HG02884 (cell line): Measurements from ENCODE around the gene PQBP1.

Experiments used
- ATAC-seq: cut with Tn5 transposase; IDR thresholded peaks from one replicate; pipeline ENCODE4 v1.9.1; 2021; ENCODE audit warnings: mild to moderate bottlenecking, moderate library complexity; ENCODE audit not compliant: unreplicated experiment

The PQBP1 gene

GRCh38 chrX:48901069-48901468 is 3.3 kb downstream of the PQBP1 start:
- no peak for ATAC-seq

- no peak for ATAC-seq
Measured at GRCh38 chrX:48902135-48902534, 4.4 kb downstream of the PQBP1 start.

- ATAC-seq: no peak
Measured at GRCh38 chrX:48902776-48903175, 5.0 kb downstream of the PQBP1 start.

GRCh38 chrX:48903290-48903689 is 5.6 kb downstream of the PQBP1 start:
- ATAC-seq: no peak

GRCh38 chrX:48904180-48904579 is 6.5 kb downstream of the PQBP1 start:
- no peak for ATAC-seq

- no peak for ATAC-seq
Measured at GRCh38 chrX:48904626-48905025, 6.9 kb downstream of the PQBP1 start.

GRCh38 chrX:48905090-48905790 is 7.5 kb downstream of the PQBP1 start:
- no peak for ATAC-seq

GRCh38 chrX:48908600-48908999 is 10.9 kb downstream of the PQBP1 start:
- no peak for ATAC-seq

GRCh38 chrX:48909703-48910294 is 12.1 kb downstream of the PQBP1 start:
- no peak for ATAC-seq

- peak; percentile 14 for ATAC-seq
Measured at GRCh38 chrX:48910926-48911411, 13.2 kb downstream of the PQBP1 start.

GRCh38 chrX:48911412-48912182 is 13.9 kb downstream of the PQBP1 start, which contains the start of gene SLC35A2:
SLC35A2 (minus strand) TSS chrX:48911646; CDS start chrX:48911636, 10 bp downstream.
- peak; percentile 61 for ATAC-seq

GRCh38 chrX:48913605-48914366 is 16.1 kb downstream of the PQBP1 start:
- ATAC-seq: no peak

GRCh38 chrX:48914593-48915493 is 17.1 kb downstream of the PQBP1 start:
- no peak for ATAC-seq

- no peak for ATAC-seq
Measured at GRCh38 chrX:48917139-48918001, 19.6 kb downstream of the PQBP1 start.

GRCh38 chrX:48918301-48918642 is 20.5 kb downstream of the PQBP1 start:
- no peak for ATAC-seq

- ATAC-seq: peak; percentile 56
Measured at GRCh38 chrX:48918643-48919340, 21.1 kb downstream of the PQBP1 start, which contains the start of gene PIM2. PIM2 (minus strand) TSS chrX:48919024; CDS start chrX:48918834, 190 bp downstream.

- ATAC-seq: no peak
Measured at GRCh38 chrX:48919360-48919841, 21.7 kb downstream of the PQBP1 start.
